ENCODE measurements around the gene TBK1. TPM values are rescaled to one million over a fixed set of nuclear protein-coding genes. Genes with fewer than 3 reads are reported as not detected.

The TBK1 gene
- total RNA-seq (10 to 100 TPM; 23.8 to 25.0 TPM), polyA plus RNA-seq (10 to 100 TPM; 22.4 to 24.1 TPM)

DNA sequence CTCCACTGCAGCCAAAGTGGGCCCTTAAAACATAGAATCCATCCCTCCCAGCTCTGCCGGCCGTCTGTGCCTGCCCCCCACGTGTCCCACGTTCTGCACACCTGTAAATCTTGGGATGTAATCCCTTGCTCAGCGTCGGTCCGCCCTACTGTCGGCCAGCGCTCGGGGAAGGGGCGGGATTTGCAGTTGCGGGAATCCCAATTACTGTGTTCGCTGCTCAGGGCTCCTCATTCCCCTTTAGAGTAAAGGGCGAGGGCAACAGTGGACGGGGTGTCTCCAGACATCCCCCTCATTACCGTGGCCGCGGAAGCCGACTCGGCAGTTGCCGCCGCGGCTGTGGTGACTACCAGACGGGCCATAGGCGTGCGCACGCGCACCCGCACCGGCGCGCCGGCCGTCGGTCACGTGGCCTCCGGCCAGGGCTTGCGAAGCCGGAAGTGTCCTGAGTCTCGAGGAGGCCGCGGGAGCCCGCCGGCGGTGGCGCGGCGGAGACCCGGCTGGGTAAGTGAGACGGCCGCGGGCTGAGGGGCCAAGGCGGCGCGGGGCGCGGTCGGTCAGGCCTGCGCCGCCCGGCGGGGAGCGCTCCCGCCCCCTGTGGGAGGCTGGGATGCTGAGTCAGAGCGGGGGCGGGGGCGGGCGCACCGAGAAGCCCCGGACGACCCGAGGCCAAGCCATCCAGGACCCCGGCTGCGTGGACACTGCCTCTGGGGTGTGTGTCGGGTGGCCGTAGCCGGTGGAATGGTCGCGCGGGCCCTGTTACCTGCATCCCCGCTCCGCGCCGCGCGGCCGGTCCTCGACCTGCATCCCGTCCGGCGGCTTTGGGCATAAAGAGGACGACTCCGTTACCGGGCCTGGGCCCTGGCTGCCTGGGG lies at the start of gene TBK1:
Gene TBK1 (plus strand): TSS at position 434 of the 872 bp plus-strand sequence. CDS start 3,751 bp downstream, outside the sequence.
- no peaks in the 10 kb centered on the region for H3K27me3 Mint-ChIP-seq
- Histone ChIP-seq H3K27me3 (ENCODE audit: insufficient read depth, low read length) (no peaks in the 10 kb centered on the region), H3K36me3 (ENCODE audit: insufficient read depth, low read length) (no peaks in the 10 kb centered on the region), H3K4me1 (ENCODE audit: insufficient read depth, low read length) (peaks cover 51% of the 10 kb centered on the region), H3K4me3 (ENCODE audit: low read length in 2 of 2) (peak within 1 kb of the TSS; percentile 87 to 97), H3K27ac (ENCODE audit: low read depth, low read length) (peak within 1 kb of the TSS; percentile 92), H3K9me3 (ENCODE audit: control insufficient read depth in 1 of 2, low read length in 2 of 2) (no peaks in the 10 kb centered on the region)
- H3K4me3 Mint-ChIP-seq: peak within 1 kb of the TSS; percentile 94 to 98 (median 96)
- peak; percentile 42 to 66 (median 50) for DNase-seq
- no peaks in the 10 kb centered on the region for H3K9me3 Mint-ChIP-seq
- ChIA-PET CTCF (ENCODE audit: partially characterized antibody) (no interaction called here), POLR2A (ENCODE audit: partially characterized antibody) (interaction anchor here (0.6 to 1.1 kb wide), 2 partner anchors 43 to 48 kb away, joined by 3 read pairs; partner anchors contain the start of gene XPOT)
- peaks cover 4 to 17% of the 10 kb centered on the region in 2 donors for H3K36me3 Mint-ChIP-seq
- intact Hi-C loops (cut with micrococcal nuclease): loop anchor here (1.0 to 5.0 kb wide), 5 partner anchors 7 to 305 kb away; partner anchors contain the start of genes GNS, KICS2, RASSF3 and XPOT
- peak within 1 kb of the TSS; percentile 93 to 99 (median 97) for H3K27ac Mint-ChIP-seq
- peaks cover 33 to 59% (median 44%) of the 10 kb centered on the region in 4 donors for H3K4me1 Mint-ChIP-seq

DNA sequence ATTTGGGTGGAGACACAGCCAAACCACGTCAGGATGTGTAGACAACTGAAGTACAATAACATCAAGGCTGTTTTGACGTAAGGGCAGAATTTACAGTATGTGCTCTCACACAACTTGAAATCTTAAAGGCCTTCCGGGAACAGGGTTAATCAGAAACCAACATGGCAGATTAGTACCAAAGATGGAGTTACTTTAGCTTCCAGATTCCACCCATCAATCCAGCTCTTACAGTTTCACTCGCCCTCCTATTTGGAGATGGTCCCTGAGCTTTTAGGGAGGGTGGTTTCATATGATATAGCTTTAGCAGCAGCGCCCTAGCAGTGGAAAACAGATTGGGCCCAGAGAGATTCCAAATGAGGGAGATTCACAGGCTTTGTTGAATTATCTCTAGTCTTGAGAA lies 49.7 kb upstream of the TBK1 start:
- DNase-seq: no peak
- H3K4me1 Mint-ChIP-seq: peaks cover 18 to 43% (median 31%) of the 10 kb centered on the region in 4 donors
- intact Hi-C loops (cut with micrococcal nuclease): loop anchor here (5.0 to 10.0 kb wide), 5 partner anchors 205 to 1903 kb away; partner anchors contain the start of genes HELB and RXYLT1
- Histone ChIP-seq H3K27me3 (ENCODE audit: insufficient read depth, low read length) (no peaks in the 10 kb centered on the region), H3K36me3 (ENCODE audit: insufficient read depth, low read length) (no peaks in the 10 kb centered on the region), H3K4me1 (ENCODE audit: insufficient read depth, low read length) (peaks cover 27% of the 10 kb centered on the region), H3K4me3 (ENCODE audit: low read length in 2 of 2) (no peak overlapping the region), H3K9me3 (ENCODE audit: control insufficient read depth in 1 of 2, low read length in 2 of 2) (no peaks in the 10 kb centered on the region), H3K27ac (ENCODE audit: low read depth, low read length) (no peak overlapping the region)
- ChIA-PET POLR2A (ENCODE audit: partially characterized antibody) (interaction anchor here (2.9 kb wide), 1 partner anchor 51 kb away, joined by 9 read pairs; no protein-coding TSS in a partner anchor), CTCF (ENCODE audit: partially characterized antibody) (no interaction called here)
- H3K9me3 Mint-ChIP-seq: peaks cover 0 to 2% (median 0%) of the 10 kb centered on the region in 8 donors
- H3K27me3 Mint-ChIP-seq: no peaks in the 10 kb centered on the region
- peaks cover 0 to 9% of the 10 kb centered on the region in 2 donors for H3K36me3 Mint-ChIP-seq
- peak overlapping the region in 1 of 7 donors; percentile 45 for H3K27ac Mint-ChIP-seq
- no peak overlapping the region for H3K4me3 Mint-ChIP-seq

DNA sequence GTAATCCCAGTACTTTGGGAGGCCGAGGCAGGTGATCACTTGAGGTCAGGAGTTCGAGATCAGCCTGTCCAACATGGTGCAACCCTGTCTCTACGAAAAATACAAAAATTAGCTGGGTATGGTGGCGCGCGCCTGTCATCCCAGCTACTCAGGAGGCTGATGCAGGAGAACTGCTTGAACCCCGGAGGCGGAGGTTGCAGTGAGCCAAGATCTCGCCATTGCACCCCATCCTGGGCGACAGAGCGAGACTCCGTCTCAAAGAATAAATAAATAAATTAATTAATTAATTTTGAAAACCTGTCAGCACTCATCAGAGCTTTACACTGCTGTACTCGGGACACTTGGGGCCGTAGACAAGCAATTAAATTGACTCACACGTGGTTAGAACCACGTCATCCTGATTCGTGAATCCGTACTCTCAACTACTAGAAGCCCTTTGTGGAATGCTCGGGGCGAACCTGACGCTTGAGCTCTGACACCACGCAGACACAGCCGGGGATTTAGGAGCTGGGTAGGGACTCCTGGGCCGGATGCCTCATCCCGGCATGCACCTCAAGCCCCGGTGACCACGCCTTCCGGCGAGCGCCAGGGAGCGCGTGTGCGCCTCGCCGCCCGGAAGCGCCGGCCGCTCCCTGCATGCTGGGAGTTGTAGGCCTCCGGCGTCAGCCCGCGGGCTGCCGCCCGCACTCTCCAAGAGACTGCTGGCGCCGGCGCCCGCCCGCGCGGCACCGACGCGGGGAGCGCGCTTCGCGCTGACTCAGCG lies 48.0 kb upstream of the TBK1 start, which contains the start of gene XPOT:
Gene XPOT (plus strand): TSS at position 686 of the 763 bp plus-strand sequence. CDS start 5,644 bp downstream, outside the sequence.
- CTCF ChIA-PET (ENCODE audit: partially characterized antibody): interaction anchor here (1.1 to 1.2 kb wide), 2 partner anchors 11 to 15 kb away, joined by 3 to 4 read pairs; no protein-coding TSS in a partner anchor
- peak; percentile 91 to 95 (median 94) for DNase-seq
- peaks cover 33% of the 10 kb centered on the region for H3K4me1 ChIP-seq (ENCODE audit: insufficient read depth, low read length)

DNA sequence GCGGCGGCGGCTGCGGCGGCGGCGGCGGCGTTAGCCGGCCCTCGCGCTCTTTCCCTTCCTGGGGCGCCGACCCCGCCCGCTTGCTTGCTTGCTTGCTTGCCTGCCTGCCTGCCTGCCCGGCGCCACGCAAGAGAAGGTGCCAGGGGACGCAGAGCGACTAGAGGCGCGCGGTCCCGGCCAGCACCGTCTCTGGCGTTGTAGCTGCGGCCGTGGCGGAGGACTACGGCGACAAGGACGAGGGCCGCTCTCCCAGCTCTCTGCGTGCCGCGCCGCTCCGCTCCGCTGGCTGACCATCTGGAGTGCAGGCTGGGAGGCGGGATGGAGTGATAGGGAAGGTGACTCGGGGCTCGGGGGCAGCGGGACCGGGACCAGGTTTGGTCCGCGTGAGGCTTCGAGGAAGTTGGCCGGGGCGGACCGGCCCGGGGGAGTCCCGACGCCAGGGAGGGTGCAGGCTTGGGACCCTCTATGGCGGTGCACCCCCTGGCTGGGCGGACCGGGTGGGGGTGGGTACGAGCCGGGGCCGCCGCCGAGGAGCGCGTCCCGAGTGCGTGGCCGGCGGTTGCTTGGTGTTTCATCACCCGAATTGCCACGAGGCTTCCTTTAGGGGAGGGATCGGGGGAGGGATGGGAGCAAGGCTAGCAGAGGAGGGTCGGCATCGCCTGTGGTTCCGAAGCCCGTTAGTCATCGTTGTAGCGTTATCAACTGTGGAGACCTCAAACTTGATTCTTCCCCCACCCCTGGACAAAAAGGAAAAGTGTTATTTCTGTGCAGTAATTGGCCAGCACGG lies 47.3 kb upstream of the TBK1 start:
- no peaks in the 10 kb centered on the region for H3K27me3 Mint-ChIP-seq
- peaks cover 31% of the 10 kb centered on the region for H3K4me1 ChIP-seq (ENCODE audit: insufficient read depth, low read length)
- H3K36me3 Mint-ChIP-seq: peaks cover 0 to 9% of the 10 kb centered on the region in 2 donors
- H3K27ac Mint-ChIP-seq: peak overlapping the region; percentile 88 to 98 (median 95)
- intact Hi-C loops (cut with micrococcal nuclease): loop anchor here (1.0 to 10.0 kb wide), 8 partner anchors 48 to 1900 kb away; partner anchors contain the start of genes GNS, HELB, KICS2 and RXYLT1
- H3K9me3 ChIP-seq (ENCODE audit: control insufficient read depth in 1 of 2, low read length in 2 of 2): no peaks in the 10 kb centered on the region
- no peaks in the 10 kb centered on the region for H3K36me3 ChIP-seq (ENCODE audit: insufficient read depth, low read length)
- H3K4me3 Mint-ChIP-seq: peak overlapping the region; percentile 90 to 98 (median 96)
- peak in 4 of 5 donors; percentile 19 to 67 (median 26) for DNase-seq
- H3K4me3 ChIP-seq (ENCODE audit: low read length in 2 of 2): peak overlapping the region; percentile 78 to 86
- peaks cover 0 to 2% (median 0%) of the 10 kb centered on the region in 8 donors for H3K9me3 Mint-ChIP-seq
- H3K4me1 Mint-ChIP-seq: peaks cover 21 to 47% (median 36%) of the 10 kb centered on the region in 4 donors
- peak overlapping the region; percentile 91 for H3K27ac ChIP-seq (ENCODE audit: low read depth, low read length)
- ChIA-PET CTCF (ENCODE audit: partially characterized antibody) (interaction anchor here (1.1 to 1.2 kb wide), 2 partner anchors 12 to 16 kb away, joined by 3 to 4 read pairs; no protein-coding TSS in a partner anchor), POLR2A (ENCODE audit: partially characterized antibody) (interaction anchor here (0.8 to 2.9 kb wide), 12 partner anchors 8 to 764 kb away, joined by 3 to 15 read pairs (median 4); partner anchors contain the start of genes C12orf56, KICS2 and LEMD3)
- H3K27me3 ChIP-seq (ENCODE audit: insufficient read depth, low read length): no peaks in the 10 kb centered on the region

More for the DNA sequence above, 48.0 kb upstream of the TBK1 start, which contains the start of gene XPOT:
- Histone ChIP-seq H3K9me3 (ENCODE audit: control insufficient read depth in 1 of 2, low read length in 2 of 2) (no peaks in the 10 kb centered on the region), H3K27ac (ENCODE audit: low read depth, low read length) (peak within 1 kb of the TSS; percentile 91), H3K27me3 (ENCODE audit: insufficient read depth, low read length) (no peaks in the 10 kb centered on the region), H3K4me3 (ENCODE audit: low read length in 2 of 2) (peak within 1 kb of the TSS; percentile 78 to 86), H3K36me3 (ENCODE audit: insufficient read depth, low read length) (no peaks in the 10 kb centered on the region)
- Mint-ChIP-seq H3K9me3 (peaks cover 0 to 2% (median 0%) of the 10 kb centered on the region in 8 donors), H3K36me3 (peaks cover 0 to 9% of the 10 kb centered on the region in 2 donors), H3K27me3 (no peaks in the 10 kb centered on the region), H3K4me1 (peaks cover 21 to 49% (median 37%) of the 10 kb centered on the region in 4 donors), H3K4me3 (peak within 1 kb of the TSS; percentile 90 to 98 (median 96)), H3K27ac (peak within 1 kb of the TSS; percentile 94 to 98 (median 97))
- POLR2A ChIA-PET (ENCODE audit: partially characterized antibody): interaction anchor here (0.8 to 2.9 kb wide), 12 partner anchors 8 to 765 kb away, joined by 3 to 15 read pairs (median 4); partner anchors contain the start of genes C12orf56, KICS2 and LEMD3
- intact Hi-C loops (cut with micrococcal nuclease): loop anchor here (1.0 to 10.0 kb wide), 8 partner anchors 49 to 1901 kb away; partner anchors contain the start of genes GNS, HELB, KICS2 and RXYLT1

DNA sequence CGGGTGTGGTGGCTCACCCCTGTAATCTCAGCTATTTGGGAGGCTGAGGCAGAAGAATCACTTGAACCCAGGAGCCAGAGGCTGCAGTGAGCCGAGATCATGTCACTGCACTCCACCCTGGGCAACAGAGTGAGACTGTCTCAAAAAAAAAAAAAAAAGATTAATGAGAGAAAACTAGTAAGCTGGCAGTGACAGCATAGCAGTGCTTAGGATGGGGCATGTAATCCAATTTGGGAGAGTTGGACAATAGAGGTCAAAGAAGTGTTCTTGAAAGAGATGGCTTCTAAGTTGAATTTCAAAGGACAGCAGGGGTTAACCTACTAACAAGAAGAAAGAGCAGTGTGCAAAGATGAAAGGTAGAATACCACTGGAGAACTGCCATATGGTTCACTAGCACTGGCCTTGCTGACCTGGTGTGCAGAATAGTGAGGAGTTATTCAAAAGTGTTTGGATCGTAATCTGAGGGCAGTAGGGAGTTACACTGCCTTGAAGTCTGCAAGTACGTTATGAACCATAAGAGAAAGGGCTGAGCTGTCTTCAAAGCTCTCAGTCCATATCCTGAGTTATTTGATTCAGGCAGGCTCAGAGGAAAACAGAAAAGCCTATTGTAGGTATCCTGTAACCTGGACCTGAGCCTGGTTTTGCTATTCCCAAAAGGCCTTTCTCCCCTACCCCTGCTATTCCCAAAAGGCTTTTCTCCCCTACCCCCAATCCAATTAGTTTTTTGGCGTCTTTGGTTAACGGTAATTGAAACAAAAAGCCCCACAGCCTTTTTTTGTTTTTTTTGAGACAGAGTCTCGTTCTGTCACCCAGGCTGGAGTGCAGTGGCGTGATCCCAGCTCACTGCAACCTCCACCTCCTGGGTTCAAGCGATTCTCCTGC lies 44.3 kb upstream of the TBK1 start:
- DNase-seq: no peak
- H3K27ac ChIP-seq (ENCODE audit: low read depth, low read length): no peak overlapping the region
- ChIA-PET POLR2A (ENCODE audit: partially characterized antibody) (no interaction called here), CTCF (ENCODE audit: partially characterized antibody) (no interaction called here)
- H3K9me3 ChIP-seq (ENCODE audit: control insufficient read depth in 1 of 2, low read length in 2 of 2): no peaks in the 10 kb centered on the region
- peaks cover 23% of the 10 kb centered on the region for H3K4me1 ChIP-seq (ENCODE audit: insufficient read depth, low read length)
- H3K27ac Mint-ChIP-seq: peak overlapping the region in 2 of 7 donors; percentile 29 to 41
- peaks cover 16 to 40% (median 27%) of the 10 kb centered on the region in 4 donors for H3K4me1 Mint-ChIP-seq
- H3K27me3 Mint-ChIP-seq: no peaks in the 10 kb centered on the region
- H3K27me3 ChIP-seq (ENCODE audit: insufficient read depth, low read length): no peaks in the 10 kb centered on the region
- H3K36me3 ChIP-seq (ENCODE audit: insufficient read depth, low read length): peaks cover 12% of the 10 kb centered on the region
- H3K4me3 ChIP-seq (ENCODE audit: low read length in 2 of 2): no peak overlapping the region
- H3K9me3 Mint-ChIP-seq: peaks cover 0 to 2% (median 0%) of the 10 kb centered on the region in 8 donors
- peak overlapping the region in 1 of 8 donors; percentile 52 for H3K4me3 Mint-ChIP-seq
- H3K36me3 Mint-ChIP-seq: peaks cover 17 to 26% of the 10 kb centered on the region in 2 donors
- intact Hi-C loops (cut with micrococcal nuclease): loop anchor here (10.0 kb wide), 2 partner anchors 767 to 1897 kb away; partner anchors contain the start of gene HELB
